Effector CD8-positive, alpha-beta T cell (primary cell): ENCODE data around the gene GRM5.
"Not testable (repeated sequence)": the region's sequence is repeated elsewhere in the genome, so short reads cannot be mapped to it uniquely, and the experiment has no call there.

Experiments
- DNase-seq: peaks from one replicate; lab custom pipeline; 2025; lab: John Stamatoyannopoulos, UW

The GRM5 gene

GRCh38 chr11:88494848-88495247 is 570.9 kb downstream of the GRM5 start:
- DNase-seq: no peak

GRCh38 chr11:88491674-88492073 is 574.1 kb downstream of the GRM5 start:
- DNase-seq: no peak

GRCh38 chr11:88489030-88489429 is 576.8 kb downstream of the GRM5 start:
- DNase-seq: no peak

GRCh38 chr11:88487646-88488045 is 578.1 kb downstream of the GRM5 start:
- no peak for DNase-seq

GRCh38 chr11:88484873-88485621 is 580.7 kb downstream of the GRM5 start:
- no peak for DNase-seq

GRCh38 chr11:88482871-88483301 is 582.9 kb downstream of the GRM5 start:
- DNase-seq: no peak

GRCh38 chr11:88480223-88480622 is 585.6 kb downstream of the GRM5 start:
- DNase-seq: no peak

GRCh38 chr11:88478136-88478815 is 587.5 kb downstream of the GRM5 start:
- DNase-seq: no peak

- DNase-seq: no peak
Observed at GRCh38 chr11:88475991-88476418, 589.8 kb downstream of the GRM5 start.

GRCh38 chr11:88474655-88475054 is 591.1 kb downstream of the GRM5 start:
- DNase-seq: no peak

- DNase-seq: no peak
Observed at GRCh38 chr11:88469561-88470225, 596.1 kb downstream of the GRM5 start.

GRCh38 chr11:88464528-88464927 is 601.3 kb downstream of the GRM5 start:
- DNase-seq: no peak

GRCh38 chr11:88463301-88463700 is 602.5 kb downstream of the GRM5 start:
- not testable (repeated sequence) for DNase-seq

GRCh38 chr11:88458047-88458446 is 607.7 kb downstream of the GRM5 start:
- not testable (repeated sequence) for DNase-seq

- DNase-seq: no peak
Observed at GRCh38 chr11:88455974-88456373, 609.8 kb downstream of the GRM5 start.

GRCh38 chr11:88454881-88455280 is 610.9 kb downstream of the GRM5 start:
- DNase-seq: no peak
